IPS-18c (cell line): ENCODE results near the gene TECPR1.
A peak's percentile ranks its signal among the peaks of the same experiment; 100 is the strongest.

Experiments
- H3K4me3 ChIP-seq: 2 replicates; pipeline ENCODE4 v1.7.0; 2013; ENCODE audit warnings: low read depth, mild to moderate bottlenecking, low read length, moderate library complexity; ENCODE audit not compliant: insufficient read depth
- H3K9me3 ChIP-seq: one replicate; pipeline ENCODE4 v1.6.1; 2013; ENCODE audit warnings: mild to moderate bottlenecking, low read length, moderate library complexity; ENCODE audit not compliant: control insufficient read depth, insufficient read depth

TECPR1 gene

DNA sequence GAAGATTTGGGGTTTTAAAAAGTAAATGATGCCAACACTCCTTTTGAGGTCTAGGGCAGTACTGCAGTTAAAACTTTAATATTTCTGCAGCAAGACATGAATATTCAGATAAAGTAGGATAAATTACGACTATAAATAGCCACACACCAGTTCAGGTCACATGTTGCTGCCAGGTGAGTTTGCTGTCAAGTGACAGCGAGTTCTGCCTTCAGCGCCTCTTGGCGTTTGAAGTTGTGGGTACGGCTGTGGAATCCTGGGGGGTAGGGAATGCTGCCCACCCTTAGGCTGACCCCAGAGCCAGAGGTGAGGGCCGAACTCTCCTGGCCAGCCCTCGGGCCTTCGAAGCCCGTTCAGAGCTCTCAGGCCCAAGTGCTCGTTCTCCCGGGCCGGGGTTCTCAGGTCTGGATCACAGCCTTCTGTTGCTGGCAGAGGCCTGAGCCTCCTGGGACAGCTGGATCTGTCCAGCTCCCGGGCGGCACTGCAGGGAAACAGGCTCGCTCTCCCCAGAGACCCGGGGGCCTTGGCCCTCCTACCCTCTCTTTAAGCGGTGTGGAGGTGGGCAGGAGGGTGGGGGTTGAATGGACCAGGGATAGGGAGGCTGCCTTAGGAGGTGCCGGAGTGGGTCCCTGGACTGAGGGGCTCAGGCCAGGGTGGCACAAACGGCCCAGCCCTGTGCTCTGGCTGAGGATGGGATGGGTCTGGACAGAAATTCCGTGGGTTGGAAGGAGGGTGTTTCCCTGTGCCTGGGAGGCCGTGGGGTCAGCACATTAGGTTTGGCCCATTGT lies 34.9 kb upstream of the TECPR1 start:
- H3K4me3 ChIP-seq: no peak overlapping the region
- H3K9me3 ChIP-seq: no peaks in the 10 kb centered on the region

DNA sequence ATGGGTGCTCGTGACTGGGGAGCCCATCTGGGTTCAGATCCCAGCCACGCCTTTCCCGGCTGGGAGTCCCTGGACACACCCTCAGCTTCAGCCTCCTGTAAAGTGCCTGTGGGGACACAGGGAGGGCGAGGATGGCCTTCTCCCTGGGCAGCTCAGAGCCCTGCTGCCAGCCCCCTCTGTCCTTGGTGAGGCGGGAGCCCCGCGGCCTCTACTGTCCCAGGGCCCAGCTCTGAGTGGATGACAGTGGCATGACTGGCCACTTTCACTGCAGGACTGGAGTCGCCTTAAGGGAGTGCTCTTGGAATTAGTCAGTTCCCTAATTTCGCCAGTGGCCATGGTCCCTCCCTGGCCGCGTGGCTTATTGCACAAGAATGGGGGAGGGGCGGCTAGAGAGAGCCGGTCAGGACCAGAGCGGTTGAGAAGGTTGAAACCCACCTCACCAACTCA lies 34.1 kb upstream of the TECPR1 start:
- no peaks in the 10 kb centered on the region for H3K9me3 ChIP-seq
- no peak overlapping the region for H3K4me3 ChIP-seq

DNA sequence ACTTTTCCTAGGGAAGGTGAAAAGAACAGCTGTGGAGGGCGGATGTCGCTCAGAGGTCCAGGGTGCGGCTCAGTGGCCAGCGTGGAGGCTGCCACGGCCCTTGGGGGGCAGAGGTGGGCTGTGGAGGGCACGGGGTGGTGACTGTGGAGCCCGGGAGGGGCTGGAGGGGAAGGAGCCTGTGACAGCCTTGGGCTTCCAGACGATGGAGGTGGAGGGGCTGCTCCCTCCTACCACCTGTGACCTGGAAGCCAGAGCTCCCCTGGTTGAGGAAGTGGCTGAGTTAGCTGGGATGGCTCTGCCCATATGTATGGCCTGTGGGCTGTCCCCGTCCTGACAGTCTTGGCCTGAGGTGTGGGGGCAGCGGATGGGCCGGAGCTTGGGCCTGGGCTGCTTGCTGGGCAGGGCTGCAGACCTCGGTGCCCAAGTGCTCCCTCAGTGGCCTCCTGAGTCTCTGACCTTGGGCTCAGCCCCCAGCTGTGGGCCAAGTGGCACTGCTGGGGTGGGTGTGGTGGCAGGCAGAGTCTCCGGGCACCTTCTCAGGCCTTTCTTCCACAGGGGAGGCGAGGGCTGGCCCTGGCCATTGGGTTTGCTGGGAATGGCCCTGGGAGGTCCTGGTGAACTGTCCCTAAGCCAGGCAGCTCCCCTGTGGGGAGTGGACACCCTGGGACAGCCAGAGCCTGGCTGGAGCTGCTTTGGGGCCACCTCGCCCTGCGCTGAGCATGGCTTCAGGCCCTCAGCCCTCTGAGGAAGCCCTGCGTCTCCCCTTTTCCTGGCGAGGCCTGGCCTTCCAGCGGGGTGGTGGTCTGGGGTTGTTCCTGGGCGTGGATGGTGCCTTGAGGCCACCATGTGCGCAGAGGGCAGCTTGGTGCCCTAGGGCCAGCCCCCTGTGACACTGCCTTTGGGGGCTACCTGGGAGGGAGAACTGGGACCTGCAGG lies 33.4 kb upstream of the TECPR1 start:
- H3K9me3 ChIP-seq: peaks cover 1% of the 10 kb centered on the region
- H3K4me3 ChIP-seq: no peak overlapping the region

DNA sequence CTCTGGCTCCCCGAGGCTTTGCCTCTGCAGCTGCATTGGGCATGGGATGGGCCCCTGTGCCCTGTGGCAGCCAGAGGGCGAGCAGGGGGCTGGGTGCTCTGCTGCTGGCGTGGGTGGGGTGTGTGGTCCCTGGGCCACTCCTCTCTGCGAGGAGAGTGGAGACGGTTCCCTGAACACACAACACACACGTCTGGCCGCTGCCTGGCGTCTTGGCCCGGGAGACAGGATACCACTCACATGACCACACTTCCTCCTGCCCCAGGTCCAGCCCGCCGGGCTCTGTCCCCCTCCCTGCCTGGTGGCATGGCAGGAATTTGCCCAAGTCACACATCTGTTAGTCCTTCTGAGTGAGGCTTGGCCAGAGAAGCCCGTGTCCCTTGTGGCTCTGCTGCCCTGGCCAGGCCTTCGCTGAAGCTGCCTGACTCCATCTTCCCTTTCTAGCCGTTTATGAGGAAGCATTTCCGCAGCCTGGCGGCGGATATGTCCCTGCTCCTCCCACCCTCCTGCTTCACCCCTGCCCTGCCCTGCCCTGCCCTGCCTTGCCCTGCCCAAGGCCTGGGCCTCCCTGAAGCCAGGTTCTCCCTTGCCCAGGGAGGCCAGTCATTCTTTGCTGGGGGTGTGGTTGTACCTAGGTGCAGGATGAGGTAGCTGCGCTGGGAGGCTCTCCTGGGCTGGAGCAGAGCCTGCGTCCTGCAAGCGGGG lies 32.5 kb upstream of the TECPR1 start:
- Histone ChIP-seq H3K9me3 (peaks cover 2% of the 10 kb centered on the region), H3K4me3 (no peak overlapping the region; the same call in 1 of the 2 replicates)

DNA sequence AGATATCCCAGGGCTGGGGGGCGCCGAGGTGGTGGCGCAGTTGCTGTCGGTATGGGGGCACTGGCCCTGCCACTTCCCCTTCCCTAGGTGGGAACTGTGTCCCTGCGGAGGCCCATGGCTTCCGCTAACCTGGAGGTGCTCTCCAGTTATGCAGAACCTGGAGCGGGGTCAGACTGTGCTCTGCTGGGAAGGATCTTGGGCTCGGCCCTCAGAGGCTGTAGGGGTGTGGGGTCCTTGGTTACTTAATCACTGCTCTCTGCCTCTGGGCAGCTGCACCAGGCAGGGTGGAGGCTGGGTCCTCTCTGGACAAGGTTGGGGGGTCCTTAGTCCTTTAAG lies 31.8 kb upstream of the TECPR1 start:
- no peak overlapping the region; the same call in 1 of the 2 replicates for H3K4me3 ChIP-seq
- H3K9me3 ChIP-seq: peaks cover 2% of the 10 kb centered on the region

DNA sequence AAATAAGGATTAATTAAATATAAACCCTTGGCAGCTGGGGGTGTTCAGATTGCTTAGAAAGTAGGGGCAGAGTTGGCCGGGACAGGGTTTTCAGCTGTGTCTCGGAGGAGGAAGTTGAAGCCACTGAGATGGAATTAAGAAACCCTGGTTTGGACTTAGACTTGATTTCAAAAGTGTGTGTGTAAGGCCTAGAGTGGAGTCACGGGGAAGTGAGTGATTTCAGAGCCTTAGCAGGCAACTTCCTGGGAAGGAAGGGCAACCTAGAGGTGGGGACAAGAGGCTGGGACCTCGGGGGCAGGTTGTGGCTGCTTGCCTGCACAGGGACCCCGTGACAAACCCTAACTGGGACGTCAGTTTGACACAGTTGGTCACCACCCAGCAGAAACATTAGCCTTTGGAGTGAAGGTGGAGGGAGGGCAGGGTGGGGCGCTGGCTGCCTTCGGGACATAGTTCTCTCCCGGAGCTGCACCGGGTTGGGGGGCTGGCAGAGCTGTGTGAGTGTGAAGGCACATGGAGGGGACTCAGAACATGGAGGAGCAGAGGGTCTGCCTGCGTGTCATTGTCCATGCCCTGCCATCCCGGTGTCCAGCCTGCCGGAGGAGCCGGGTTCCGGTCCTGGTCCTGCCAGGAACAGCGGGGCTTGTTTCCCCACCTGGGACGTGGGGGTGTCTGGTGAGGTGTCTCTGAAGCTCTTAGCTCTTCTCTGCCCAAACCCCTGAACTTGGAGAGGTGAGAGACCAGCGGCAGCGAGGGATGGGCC lies 31.3 kb upstream of the TECPR1 start:
- Histone ChIP-seq H3K9me3 (peaks cover 2% of the 10 kb centered on the region), H3K4me3 (0 out of 2 replicates have a peak overlapping the region, but pooled peaks have one; percentile 15)

DNA sequence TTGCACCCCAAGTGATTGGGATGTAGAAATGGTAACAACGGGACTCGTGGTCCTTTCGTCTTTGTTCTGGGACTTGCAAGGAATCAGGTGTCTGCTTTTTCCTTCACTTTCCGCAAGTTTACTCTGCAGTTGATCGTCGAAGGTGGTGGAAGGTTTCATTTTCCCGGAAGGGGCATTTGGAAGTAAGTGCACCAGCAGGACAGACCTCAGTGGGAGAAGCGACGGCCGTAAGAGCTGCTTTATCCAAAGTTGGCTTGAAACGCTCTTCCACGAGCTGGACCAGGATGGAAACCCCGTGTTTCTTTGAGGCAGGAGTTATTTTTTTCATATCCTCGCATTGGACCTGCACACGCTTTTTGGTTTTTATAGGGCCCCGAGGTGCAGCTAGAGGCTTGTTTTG lies 30.7 kb upstream of the TECPR1 start:
- H3K4me3 ChIP-seq: peak overlapping the region; percentile 84

DNA sequence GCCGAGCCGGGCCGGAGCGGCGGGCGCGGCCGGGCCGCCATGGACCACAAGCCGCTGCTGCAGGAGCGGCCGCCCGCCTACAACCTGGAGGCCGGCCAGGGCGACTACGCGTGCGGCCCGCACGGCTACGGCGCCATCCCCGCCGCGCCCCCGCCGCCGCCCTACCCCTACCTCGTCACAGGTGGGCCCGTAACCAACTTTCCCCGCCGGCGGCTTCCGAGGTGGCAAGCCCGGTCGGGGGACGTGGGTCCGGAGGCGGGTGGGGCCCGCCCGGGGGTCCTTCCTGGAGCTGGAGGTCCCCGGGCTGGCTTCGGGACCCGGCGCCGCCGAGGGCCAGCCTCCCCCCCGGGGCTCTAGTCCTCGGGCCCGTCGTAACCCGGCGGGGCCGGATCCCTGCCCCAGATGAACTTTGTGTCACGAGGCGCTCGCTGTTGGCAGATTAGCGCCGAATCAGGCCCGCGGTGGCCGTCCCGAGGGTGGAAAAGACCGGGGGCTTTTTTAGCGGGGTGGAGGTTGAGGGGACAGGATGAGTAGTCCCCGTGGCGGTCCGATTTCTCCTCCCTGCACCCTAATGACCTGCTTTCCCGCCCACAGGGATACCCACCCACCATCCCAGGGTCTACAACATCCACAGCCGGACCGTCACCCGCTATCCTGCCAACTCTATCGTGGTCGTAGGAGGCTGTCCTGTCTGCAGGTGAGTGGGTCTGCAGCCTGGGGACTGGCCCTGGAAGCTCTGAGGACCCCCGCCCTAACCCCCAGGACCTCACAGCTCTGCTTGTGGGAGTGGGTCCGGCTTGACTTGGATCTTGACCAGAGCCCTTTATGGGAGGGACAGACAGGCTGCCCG lies 29.9 kb upstream of the TECPR1 start:
- H3K4me3 ChIP-seq: peak overlapping the region; percentile 84
- H3K9me3 ChIP-seq: peaks cover 2% of the 10 kb centered on the region

More for the DNA sequence above, 30.7 kb upstream of the TECPR1 start:
- H3K9me3 ChIP-seq: peaks cover 2% of the 10 kb centered on the region

DNA sequence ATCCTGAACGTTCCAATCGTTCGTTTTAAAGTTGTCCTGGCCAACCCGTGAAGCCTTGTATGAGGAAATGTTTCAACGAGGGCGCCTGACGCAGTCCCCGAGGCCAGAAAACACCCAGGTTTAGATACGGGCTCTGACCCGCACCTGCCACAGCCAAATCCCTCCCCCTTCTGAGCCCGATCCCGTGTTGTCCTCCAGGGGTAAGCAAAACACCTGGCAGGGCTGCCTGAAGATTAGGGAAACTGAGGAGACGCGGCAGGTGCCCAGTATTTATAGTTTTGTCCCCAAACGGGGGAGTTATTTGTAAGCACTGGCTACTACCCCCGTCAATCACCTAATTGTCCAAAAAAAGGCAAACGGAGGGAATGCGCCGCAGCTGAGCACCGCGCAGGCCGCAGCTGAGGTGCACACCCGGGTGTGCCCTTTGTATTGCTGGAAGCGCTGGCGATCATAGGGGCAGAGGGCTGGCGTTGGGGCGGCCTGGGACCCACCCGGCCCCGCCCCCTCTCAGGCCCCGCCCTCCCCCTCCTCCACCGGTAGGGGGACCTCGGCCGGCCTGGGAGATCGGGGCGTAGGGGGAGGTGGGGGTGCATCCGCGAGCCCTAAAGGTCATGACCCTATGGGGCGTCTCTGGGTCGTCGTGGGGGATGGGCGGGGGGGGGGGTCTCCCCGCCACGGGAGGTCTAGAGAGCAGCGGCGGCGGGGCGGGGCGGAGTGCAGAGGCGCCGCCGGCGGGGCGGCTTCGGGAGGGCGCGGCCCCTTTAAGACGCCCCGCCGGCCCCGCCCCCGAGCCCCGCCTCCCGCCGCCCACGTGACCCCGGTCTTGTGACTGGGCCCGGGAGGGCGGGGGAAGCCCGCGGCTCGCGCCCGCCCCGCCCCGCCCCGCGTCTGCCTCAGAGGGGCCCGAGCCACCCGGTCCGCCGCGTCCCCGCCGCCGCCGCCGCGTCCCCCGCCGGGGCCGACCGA lies 29.0 kb upstream of the TECPR1 start, which contains the start of gene BRI3:
TSS of gene BRI3 (plus strand) at position 896 of the 966 bp plus-strand sequence. CDS start 110 bp downstream, outside the sequence.
- Histone ChIP-seq H3K4me3 (peak within 1 kb of the TSS; percentile 84), H3K9me3 (peaks cover 2% of the 10 kb centered on the region)

DNA sequence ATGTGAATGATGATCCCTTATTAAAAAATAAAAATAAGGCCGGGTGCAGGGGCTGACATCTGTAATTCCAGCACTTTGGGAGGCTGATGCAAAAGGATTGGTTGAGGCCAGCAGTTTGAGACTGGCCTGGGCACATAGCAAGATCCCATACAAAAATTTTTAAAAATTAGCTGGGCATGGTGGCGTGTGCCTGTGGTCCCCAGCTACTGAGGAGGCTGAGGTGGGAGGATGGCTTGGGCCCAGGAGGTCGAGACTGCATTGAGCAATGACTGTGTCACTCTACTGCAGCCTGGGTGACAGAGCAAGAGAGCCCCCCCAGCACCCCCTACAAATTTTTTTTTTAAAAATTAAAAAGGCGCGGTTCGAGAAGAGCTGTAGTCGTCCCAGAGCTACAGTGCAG lies 28.3 kb upstream of the TECPR1 start:
- peak overlapping the region; percentile 67 for H3K4me3 ChIP-seq

DNA sequence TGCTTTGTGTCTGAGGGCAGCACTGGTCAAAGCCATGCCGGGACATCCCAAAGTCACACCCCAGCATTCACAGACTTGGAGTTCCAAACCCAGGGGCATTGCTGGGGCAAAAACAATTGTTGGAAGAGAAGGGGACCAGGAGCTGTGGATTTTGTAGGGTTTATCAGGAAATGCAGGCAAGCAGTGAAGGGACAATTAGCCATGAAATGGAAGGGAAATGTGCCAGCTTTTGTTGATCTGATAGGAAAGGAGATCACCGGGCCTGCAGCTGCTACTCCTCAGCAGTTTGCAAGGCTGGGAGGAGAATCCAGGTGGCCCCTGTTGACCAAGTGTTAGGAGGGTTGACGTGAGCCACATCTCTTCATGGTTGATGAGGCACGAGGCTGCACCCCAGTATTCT lies 26.9 kb upstream of the TECPR1 start:
- H3K4me3 ChIP-seq: no peak overlapping the region
- peaks cover 2% of the 10 kb centered on the region for H3K9me3 ChIP-seq

More for the DNA sequence above, 28.3 kb upstream of the TECPR1 start:
- peaks cover 2% of the 10 kb centered on the region for H3K9me3 ChIP-seq

DNA sequence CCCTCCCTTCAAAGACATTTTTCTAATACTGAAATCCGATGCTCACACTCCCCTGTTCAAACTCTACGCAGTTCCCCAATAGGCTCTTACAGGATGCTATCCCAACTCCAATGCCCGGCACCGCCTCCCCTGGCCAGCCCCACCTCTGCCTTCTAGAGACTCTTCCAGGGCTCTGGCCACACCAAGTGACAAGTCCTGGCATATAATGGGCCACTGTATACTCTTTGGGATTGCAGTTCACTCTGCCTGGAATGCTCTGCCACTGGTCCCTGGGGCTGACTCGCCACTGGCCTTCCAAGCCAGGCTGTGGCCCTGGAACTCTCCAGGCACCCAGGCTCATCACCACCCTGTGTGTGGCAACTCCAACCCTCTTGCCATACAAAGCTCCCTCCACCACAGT lies 26.4 kb upstream of the TECPR1 start:
- Histone ChIP-seq H3K9me3 (peaks cover 2% of the 10 kb centered on the region), H3K4me3 (no peak overlapping the region)

DNA sequence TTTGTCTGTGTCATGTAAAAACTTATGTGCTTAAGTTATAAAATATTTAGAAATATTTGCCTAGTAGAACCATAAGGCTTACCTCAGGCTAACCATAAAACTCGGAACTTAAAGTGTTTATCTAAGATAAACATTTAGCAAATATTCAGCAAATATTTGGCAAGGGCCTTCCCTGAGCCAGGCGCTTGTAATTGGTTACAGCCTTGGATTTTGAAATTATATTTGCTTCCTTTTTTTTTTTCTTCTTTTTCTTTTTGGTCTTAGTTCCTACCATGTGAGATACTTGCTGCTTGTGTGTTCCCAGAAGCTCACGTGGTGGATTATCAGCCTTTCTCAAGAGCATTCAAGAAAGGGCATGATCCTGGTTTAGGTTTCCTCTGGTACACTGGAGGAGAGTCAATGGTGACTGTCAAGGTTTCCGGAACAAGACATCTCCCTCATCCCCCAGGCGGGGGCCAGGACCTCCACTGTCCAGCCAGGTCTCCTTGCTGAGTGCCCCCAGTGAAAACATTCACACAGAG lies 24.3 kb upstream of the TECPR1 start:
- peaks cover 2% of the 10 kb centered on the region for H3K9me3 ChIP-seq
- H3K4me3 ChIP-seq: no peak overlapping the region

DNA sequence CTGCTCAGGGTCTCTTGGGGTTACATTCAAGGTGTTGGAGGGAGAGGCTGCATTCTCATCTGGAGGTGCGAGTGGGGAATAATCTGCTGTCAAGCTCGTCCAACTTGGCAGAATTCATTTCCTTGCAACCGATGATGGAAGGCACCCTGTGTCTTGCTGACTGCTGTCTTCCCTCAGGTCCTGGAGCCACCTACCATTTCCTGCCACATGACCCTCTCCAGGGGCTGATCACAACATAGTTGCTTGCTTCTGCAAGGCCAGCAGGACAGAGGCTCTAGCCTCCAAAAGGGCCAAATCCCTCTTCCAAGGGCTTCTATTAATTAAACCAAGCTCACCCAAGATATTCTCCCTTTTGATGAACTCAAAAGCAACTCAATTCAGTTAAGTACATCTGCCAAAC lies 15.3 kb upstream of the TECPR1 start:
- peaks cover 2% of the 10 kb centered on the region for H3K9me3 ChIP-seq
- H3K4me3 ChIP-seq: no peak overlapping the region

DNA sequence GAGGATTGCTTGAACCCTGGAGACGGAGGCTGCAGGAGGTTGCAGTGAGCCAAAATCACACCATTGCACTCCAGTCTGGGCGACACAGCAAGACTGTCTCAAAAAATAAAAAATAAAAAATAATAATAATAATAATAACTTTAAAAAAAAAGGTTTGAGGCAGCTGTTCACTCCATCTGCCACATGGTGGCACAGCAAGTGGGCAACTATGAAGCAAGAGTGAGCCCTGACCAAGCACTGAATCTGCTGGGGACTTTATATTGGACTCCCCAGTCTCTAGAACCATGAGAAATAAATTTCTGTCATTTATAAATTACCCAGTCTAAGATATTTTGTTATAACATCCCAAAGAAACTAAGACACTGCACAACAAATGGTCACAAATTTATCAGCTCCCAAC lies 14.8 kb upstream of the TECPR1 start:
- Histone ChIP-seq H3K9me3 (peaks cover 2% of the 10 kb centered on the region), H3K4me3 (no peak overlapping the region)
